Naive thymus-derived CD8-positive, alpha-beta T cell (primary cell): Measurements from ENCODE around the gene FBXW12. TPM values are rescaled to one million over a fixed set of nuclear protein-coding genes. Genes with fewer than 3 reads are reported as not detected.
A peak's percentile ranks its signal among the peaks of the same experiment; 100 is the strongest.

ENCODE experiments used
- ATAC-seq, 2 donors: fragments of 150-1000 bp; cut with Tn5 transposase in 1 of 2; sonication (Bioruptor Pico), chemical (Tn5 transposase) in 1 of 2; 1 replicate in 1 of 2; 2 replicates in 1 of 2; pipeline ENCODE4 v1.10.0; 2021; ENCODE audit warnings: mild to moderate bottlenecking in 2 of 2, moderate library complexity in 2 of 2
- POLR2A ChIA-PET: fragments of 350-600 bp; sonication (Branson Sonifier 250); formaldehyde crosslinking; loops from one replicate; lab custom pipeline; 2021; ENCODE audit warnings: antibody characterized with exemption; lab: Charles Lee
- DNase-seq, 10 donors: peaks; one replicate each; pipeline versions ENCODE4 v3.0.0 to v3.0.0-alpha.2; 2020 to 2022
- H3K27ac Mint-ChIP-seq, 10 donors: one replicate each; pipeline ENCODE4 v1.8.0; 2020 to 2022; ENCODE audit warnings: mild to moderate bottlenecking in 10 of 10, mixed read lengths in 10 of 10, moderate library complexity in 4 of 10, inconsistent platforms in 1 of 10
- H3K27me3 Mint-ChIP-seq, 5 donors: one replicate each; pipeline ENCODE4 v1.8.0; 2021 to 2022; ENCODE audit warnings: mixed read lengths in 5 of 5
- H3K36me3 Mint-ChIP-seq, 3 donors: one replicate each; pipeline ENCODE4 v1.8.0; 2020 to 2022; ENCODE audit warnings: mixed read lengths in 3 of 3, mild to moderate bottlenecking in 2 of 3, inconsistent platforms in 1 of 3
- H3K4me1 Mint-ChIP-seq, 4 donors: one replicate each; pipeline ENCODE4 v1.8.0; 2021 to 2022; ENCODE audit warnings: mixed read lengths in 4 of 4
- H3K4me3 Mint-ChIP-seq, 10 donors: one replicate each; pipeline ENCODE4 v1.8.0; 2020 to 2022; ENCODE audit warnings: mild to moderate bottlenecking in 10 of 10, mixed read lengths in 10 of 10, moderate library complexity in 6 of 10, inconsistent platforms in 1 of 10
- H3K9me3 Mint-ChIP-seq, 9 donors: one replicate each; pipeline ENCODE4 v1.8.0; 2020 to 2022; ENCODE audit warnings: mixed read lengths in 9 of 9, mild to moderate bottlenecking in 3 of 9, inconsistent platforms in 1 of 9, moderate library complexity in 1 of 9
- polyA plus RNA-seq, 3 donors: library from polyadenylated mRNA; unstranded; fragments of 300-500 nt; fragmentation: Illumina TruSeq; gene quantifications; one replicate each; pipeline ENCODE4 v1.2.3, GENCODE V29; 2021
- total RNA-seq, 8 experiments: library from RNA in 2 of 8; stranded (reverse) in 2 of 8; gene quantifications; one replicate each; pipeline ENCODE4 v1.2.3 and lab custom pipeline; 2021 to 2026

Gene FBXW12
- total and polyA plus RNA-seq, 5 experiments from 2014 or later, result not detected

DNA sequence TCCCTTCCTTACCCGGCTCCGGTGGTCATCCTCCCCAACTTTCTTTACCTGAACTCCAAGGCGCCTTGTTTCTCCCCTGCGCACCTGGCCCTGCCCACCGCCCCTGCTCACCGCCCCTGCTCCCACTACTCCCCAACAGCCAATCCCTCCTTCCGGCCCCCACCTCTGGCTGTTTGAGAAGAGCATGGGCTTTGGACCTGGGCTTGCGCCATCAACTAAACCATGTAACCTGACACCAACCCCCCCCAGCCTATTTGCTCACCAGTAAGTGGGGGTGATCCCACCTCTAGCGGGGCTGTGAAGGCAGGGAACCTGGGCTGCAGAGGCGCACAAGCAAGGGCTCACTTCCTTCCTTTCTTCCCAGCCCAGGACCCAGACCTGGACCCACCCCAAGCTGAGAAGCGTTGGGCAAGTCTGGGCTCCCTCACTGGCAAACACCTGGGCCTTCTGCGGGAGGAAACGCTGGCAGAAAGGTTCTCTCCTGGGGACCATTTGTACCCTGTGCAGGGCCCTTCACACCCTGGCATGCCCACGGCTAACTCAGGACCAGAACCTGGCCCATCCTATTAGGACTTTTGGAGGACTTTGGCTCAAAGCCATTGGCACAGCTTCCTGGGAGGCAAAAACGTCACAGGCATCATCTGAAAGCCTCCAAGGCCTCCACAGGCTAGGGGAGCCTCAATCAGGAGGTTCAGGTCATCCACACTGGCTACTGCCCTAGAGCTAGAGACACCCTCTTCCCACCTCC lies 58.1 kb downstream of the FBXW12 start, which contains the start of gene PLXNB1:
PLXNB1 (minus strand) TSS at position 127 of the 748 bp plus-strand sequence. CDS start 5,475 bp downstream, outside the sequence.
- Mint-ChIP-seq H3K27ac (peak within 1 kb of the TSS in 8 of 10 donors; percentile 19 to 88 (median 54)), H3K4me1 (peaks cover 3 to 22% (median 14%) of the 10 kb centered on the region in 4 donors), H3K36me3 (peaks cover 0 to 8% (median 1%) of the 10 kb centered on the region in 3 donors), H3K4me3 (peak within 1 kb of the TSS; percentile 72 to 89 (median 84)), H3K9me3 (no peaks in the 10 kb centered on the region), H3K27me3 (peaks cover 0 to 2% (median 0%) of the 10 kb centered on the region in 5 donors)
- ATAC-seq (peak; percentile 23 to 31), DNase-seq (peak in 3 of 10 donors; percentile 11 to 61 (median 17))
- POLR2A ChIA-PET, result interaction anchor here (0.5 to 2.7 kb wide), 3 partner anchors 10 to 124 kb away, joined by 3 to 13 read pairs (median 3); partner anchors contain the start of genes ATRIP, CCDC51 and TMA7

DNA sequence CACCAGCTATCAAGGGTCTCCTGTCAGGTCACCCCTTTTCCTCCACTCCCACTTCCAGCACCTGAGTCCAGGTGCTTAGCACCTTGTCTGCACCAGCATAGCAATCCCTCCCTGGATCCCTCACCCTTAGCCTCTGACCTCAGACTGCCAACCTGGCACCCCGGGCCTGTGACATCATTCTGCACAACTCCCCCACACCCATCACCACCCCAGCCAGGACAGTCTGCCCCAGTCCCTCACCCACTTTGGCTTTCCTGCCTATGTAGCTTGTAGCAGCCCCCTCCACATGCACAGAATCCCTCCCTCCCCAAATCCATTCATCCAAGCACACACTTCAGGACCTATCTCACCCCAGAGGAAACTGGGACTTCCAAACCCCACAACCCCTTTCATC lies 58.7 kb downstream of the FBXW12 start:
- Mint-ChIP-seq H3K27ac (peak overlapping the region in 3 of 10 donors; percentile 19 to 42 (median 35)), H3K27me3 (peaks cover 0 to 2% (median 0%) of the 10 kb centered on the region in 5 donors), H3K36me3 (peaks cover 0 to 8% (median 1%) of the 10 kb centered on the region in 3 donors)

DNA sequence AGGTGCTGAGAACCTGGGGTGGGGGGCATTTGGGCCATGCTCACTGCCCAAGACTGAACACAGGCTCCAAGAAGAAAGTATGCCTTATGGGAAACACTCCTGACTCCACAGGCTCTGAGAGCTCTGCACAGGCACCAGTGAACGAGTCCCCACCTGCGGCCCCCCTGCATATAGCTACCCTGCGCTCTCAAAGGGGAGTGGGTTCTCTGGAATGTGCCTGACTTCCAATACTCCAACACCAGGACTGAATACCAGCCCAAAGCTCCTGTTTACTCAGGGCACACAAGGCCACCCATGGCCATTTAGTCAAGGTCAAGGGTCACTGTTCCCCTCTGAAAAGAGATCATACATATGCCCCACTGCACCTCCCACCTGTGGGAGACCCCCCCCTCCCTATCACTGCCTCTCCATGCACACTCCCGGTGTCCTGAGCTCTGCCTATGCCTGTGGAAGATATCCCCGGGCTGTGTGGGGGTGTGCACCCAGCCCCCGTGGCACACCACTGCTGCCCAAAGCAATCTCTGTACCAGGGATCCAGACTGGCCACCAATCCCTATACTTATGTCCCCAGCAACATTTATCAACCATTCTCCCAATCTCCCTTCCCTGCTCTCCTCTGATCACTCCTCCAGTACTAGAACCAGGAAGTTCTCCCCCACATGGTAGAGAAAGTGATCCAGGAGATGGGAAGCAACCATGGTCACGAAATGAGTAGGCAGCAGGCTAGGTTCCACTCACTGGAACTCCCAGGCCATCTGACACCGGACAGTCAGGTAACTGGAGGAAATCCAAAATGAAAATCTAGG lies 59.4 kb downstream of the FBXW12 start:
- H3K36me3 Mint-ChIP-seq, result peaks cover 0 to 8% (median 1%) of the 10 kb centered on the region in 3 donors
- H3K4me3 Mint-ChIP-seq, result peak overlapping the region; percentile 42 to 89 (median 84)
- DNase-seq (no peak), ATAC-seq (no peak)
- peaks cover 0 to 2% (median 0%) of the 10 kb centered on the region in 5 donors for H3K27me3 Mint-ChIP-seq
- peaks cover 6 to 22% (median 15%) of the 10 kb centered on the region in 4 donors for H3K4me1 Mint-ChIP-seq
- peak overlapping the region in 3 of 10 donors; percentile 35 to 62 (median 36) for H3K27ac Mint-ChIP-seq
- POLR2A ChIA-PET, result interaction anchor here (0.9 to 2.7 kb wide), 2 partner anchors 8 to 12 kb away, joined by 5 to 13 read pairs; partner anchors contain the start of genes CCDC51 and TMA7
- H3K9me3 Mint-ChIP-seq, result no peaks in the 10 kb centered on the region

More for the DNA sequence above, 58.7 kb downstream of the FBXW12 start:
- no peaks in the 10 kb centered on the region for H3K9me3 Mint-ChIP-seq
- ATAC-seq (no peak), DNase-seq (no peak)
- H3K4me1 Mint-ChIP-seq, result peaks cover 6 to 22% (median 15%) of the 10 kb centered on the region in 4 donors
- peak overlapping the region; percentile 72 to 89 (median 84) for H3K4me3 Mint-ChIP-seq
- POLR2A ChIA-PET, result interaction anchor here (0.5 to 2.7 kb wide), 4 partner anchors 9 to 124 kb away, joined by 3 to 13 read pairs (median 4); partner anchors contain the start of genes ATRIP, CCDC51 and TMA7

DNA sequence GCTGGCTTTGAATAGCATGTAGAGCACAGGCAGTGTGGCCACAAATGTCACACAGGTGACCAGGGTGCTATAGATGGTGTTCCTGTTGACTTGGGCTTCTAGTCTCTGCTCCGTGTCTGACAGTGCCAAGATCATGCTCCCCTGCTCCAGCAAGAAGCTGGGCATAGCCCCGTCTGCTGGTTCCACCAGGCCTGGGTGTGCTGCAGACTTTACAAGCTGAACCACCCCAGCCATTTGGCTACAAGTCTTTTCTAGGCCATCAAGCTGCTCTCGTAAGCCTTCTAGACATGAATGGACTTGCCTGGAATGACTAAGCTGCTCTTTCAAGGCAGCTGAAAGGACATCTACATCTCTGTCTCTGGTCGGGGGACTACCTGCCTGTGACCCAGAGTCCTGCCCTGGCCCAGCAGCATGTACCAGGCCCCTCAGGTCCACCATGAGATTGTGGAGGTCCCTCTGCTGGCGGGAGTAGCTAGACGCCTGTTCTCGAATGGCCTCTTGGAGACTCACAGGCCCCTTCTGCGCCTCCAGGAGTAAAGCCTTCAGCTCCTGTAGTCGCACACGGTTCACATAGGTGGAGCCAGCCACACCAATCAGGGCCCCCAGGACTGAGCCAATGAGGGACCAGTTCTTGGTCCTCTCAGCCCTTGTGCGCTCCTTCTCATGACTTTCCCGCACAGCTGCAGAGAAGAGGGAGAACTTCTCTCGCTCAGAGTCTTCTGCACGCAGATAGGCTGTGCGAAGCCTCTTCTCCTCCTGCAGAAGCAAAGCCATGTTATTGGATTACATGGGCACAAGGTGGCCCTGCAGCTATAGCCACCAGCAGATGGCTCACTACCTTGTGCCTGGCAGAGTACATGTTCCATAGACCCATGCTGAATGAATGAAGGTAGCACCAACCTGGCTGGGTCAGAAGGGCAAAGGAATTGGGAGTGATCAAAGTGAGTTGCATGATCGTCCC lies 60.7 kb downstream of the FBXW12 start:
- Mint-ChIP-seq H3K27ac (no peak overlapping the region), H3K9me3 (no peaks in the 10 kb centered on the region), H3K4me3 (peak overlapping the region in 1 of 10 donors; percentile 50), H3K36me3 (peaks cover 0 to 8% (median 1%) of the 10 kb centered on the region in 3 donors), H3K27me3 (peaks cover 0 to 2% (median 0%) of the 10 kb centered on the region in 5 donors), H3K4me1 (peaks cover 6 to 22% (median 16%) of the 10 kb centered on the region in 4 donors)
- POLR2A ChIA-PET, result no interaction called here
- ATAC-seq (no peak), DNase-seq (peak in 1 of 10 donors; percentile 41)

DNA sequence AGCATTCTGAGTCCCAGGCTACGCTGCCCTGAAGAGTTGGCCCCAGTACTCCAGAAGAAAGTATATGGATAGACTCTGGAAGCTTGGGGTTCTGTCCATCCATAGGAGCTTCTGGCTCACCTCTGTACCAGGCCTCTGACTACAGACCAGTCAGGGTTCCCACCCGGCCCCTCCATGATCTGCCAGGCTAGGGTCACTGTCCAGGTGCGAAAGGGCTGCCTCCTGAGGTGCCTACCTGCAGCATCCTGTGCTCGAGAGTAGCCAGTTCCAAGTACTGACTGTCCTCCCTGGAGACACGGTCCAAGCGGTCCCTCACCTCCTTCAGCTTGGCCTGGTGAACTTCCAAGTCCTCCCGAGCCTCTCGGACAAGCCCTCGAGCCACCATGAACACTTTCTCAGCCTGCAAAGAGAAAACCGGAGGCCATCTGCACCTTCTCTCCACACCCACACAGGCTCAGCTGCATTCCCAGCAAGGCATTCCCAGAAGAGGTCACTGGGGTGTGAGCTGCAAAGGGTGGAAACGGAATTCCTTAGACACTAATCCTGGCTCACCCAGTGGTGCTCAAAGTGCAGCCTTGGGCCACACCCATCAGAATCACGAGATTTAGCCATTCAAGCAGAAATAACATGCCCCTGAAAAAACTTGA lies 61.6 kb downstream of the FBXW12 start:
- Mint-ChIP-seq H3K36me3 (peaks cover 0 to 8% (median 1%) of the 10 kb centered on the region in 3 donors), H3K27ac (peak overlapping the region in 1 of 10 donors; percentile 17), H3K4me1 (peaks cover 9 to 23% (median 23%) of the 10 kb centered on the region in 4 donors), H3K9me3 (no peaks in the 10 kb centered on the region), H3K4me3 (no peak overlapping the region), H3K27me3 (peaks cover 0 to 2% (median 0%) of the 10 kb centered on the region in 5 donors)
- DNase-seq (peak in 1 of 10 donors; percentile 41), ATAC-seq (no peak)
- POLR2A ChIA-PET, result interaction anchor here (1.1 to 1.3 kb wide), 3 partner anchors 13 to 160 kb away, joined by 3 to 5 read pairs (median 4); partner anchors contain the start of gene ATRIP

DNA sequence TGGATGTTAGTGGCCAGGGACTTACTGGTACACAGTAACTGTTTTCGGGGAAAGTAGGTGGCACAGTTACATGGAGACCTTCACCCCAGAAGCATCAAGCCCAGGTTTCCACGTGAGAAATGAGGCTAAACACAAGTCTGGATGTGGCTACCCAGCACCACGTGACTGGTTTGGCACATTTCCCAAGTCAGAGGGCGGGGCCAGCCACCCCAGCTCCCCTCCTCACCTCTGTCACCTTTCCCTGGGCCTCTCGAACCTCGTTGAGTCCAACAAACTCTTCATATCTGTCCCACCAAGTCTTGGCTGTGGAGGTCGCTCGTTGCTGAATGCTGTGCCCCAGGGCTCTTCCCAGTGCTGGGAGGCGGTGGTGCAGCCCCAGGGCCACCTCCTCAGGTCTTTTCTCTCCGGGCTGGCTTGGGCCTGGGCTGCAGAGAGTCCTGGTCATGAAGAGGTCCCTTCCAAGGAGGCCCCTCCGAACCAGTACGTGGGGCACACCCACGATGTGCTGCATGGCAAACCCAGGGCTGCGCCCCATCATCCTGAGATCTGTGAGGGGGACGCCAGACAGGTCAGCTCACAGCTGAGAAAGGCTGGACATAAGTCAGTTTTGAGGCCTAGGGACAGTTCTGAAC lies 62.7 kb downstream of the FBXW12 start:
- peak overlapping the region in 2 of 10 donors; percentile 20 to 21 for H3K27ac Mint-ChIP-seq
- peak in 1 of 10 donors; percentile 61 for DNase-seq

DNA sequence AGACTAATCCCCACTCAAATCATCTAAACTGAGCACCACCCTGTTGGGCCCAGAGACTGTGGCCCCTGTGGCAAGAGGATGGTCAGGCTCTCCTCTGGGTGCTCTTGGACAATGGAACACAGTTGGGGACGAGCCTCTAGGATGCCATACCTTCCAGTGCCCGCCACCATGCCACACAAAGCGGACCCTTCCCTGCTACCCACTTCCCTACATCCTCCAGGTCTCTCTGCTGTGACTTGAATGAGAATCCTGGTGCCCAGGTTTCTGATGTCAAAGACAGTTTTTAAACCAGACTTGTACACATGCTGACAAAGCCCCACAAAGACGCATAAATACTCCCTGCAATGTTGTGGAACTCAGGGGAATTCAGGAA lies 63.2 kb downstream of the FBXW12 start:
- Mint-ChIP-seq H3K4me1 (peaks cover 15 to 35% (median 32%) of the 10 kb centered on the region in 4 donors), H3K27ac (peak overlapping the region in 2 of 10 donors; percentile 18 to 20), H3K27me3 (no peaks in the 10 kb centered on the region), H3K4me3 (no peak overlapping the region), H3K36me3 (peaks cover 0 to 10% (median 1%) of the 10 kb centered on the region in 3 donors), H3K9me3 (no peaks in the 10 kb centered on the region)
- ATAC-seq (no peak), DNase-seq (peak in 1 of 10 donors; percentile 26)
- POLR2A ChIA-PET, result interaction anchor here (1.1 to 2.8 kb wide), 6 partner anchors 11 to 73 kb away, joined by 3 to 13 read pairs (median 10); partner anchors contain the start of genes ATRIP and SHISA5

More for the DNA sequence above, 62.7 kb downstream of the FBXW12 start:
- peaks cover 0 to 8% (median 1%) of the 10 kb centered on the region in 3 donors for H3K36me3 Mint-ChIP-seq
- no peak for ATAC-seq
- POLR2A ChIA-PET, result interaction anchor here (1.1 to 1.3 kb wide), 3 partner anchors 12 to 161 kb away, joined by 3 to 5 read pairs (median 4); partner anchors contain the start of gene ATRIP
- H3K4me3 Mint-ChIP-seq, result no peak overlapping the region
- peaks cover 0 to 2% (median 0%) of the 10 kb centered on the region in 5 donors for H3K27me3 Mint-ChIP-seq
- no peaks in the 10 kb centered on the region for H3K9me3 Mint-ChIP-seq
- peaks cover 13 to 33% (median 31%) of the 10 kb centered on the region in 4 donors for H3K4me1 Mint-ChIP-seq

DNA sequence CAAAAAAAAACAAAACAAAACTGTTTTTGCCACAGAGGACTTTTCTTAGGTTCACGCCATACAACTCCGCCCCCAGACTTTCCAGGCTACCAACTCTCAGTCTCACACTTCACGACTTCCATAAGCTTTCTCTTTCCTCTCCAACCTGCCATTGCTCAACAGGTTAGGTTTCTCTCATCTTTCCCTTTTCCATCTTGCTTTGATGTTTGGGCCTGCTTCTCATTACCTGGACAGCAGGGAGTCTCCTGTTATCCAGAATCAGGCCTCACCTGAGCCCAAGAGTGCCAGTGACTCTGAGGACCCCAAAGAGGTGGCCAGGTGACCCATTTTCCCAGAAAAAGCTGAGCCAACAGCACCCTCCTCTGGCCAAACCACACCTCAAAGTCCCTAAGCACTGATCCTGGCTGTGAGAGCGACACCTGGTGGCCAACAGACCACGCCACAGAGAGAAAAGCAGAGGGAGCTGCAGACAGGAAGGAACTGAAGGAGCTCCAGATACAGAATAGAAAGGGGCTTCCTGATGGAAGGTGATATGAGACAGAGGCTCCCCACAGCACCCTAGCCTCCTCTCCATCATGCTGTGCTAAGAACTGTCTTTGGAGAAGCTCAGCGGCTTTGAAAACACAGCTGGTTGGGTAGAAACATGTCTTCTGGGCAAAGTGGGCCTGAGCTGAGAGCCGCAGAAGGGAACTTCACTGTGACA lies 63.9 kb downstream of the FBXW12 start:
- Mint-ChIP-seq H3K4me1 (peaks cover 15 to 38% (median 29%) of the 10 kb centered on the region in 4 donors), H3K36me3 (peaks cover 0 to 15% (median 1%) of the 10 kb centered on the region in 3 donors), H3K4me3 (no peak overlapping the region), H3K27ac (no peak overlapping the region), H3K27me3 (no peaks in the 10 kb centered on the region), H3K9me3 (no peaks in the 10 kb centered on the region)
- ATAC-seq, result peak; percentile 34 to 39
- POLR2A ChIA-PET, result interaction anchor here (0.5 to 2.8 kb wide), 14 partner anchors 10 to 176 kb away, joined by 3 to 13 read pairs (median 6); partner anchors contain the start of genes ATRIP and SHISA5
- DNase-seq, result peak; percentile 75 to 92 (median 84)

DNA sequence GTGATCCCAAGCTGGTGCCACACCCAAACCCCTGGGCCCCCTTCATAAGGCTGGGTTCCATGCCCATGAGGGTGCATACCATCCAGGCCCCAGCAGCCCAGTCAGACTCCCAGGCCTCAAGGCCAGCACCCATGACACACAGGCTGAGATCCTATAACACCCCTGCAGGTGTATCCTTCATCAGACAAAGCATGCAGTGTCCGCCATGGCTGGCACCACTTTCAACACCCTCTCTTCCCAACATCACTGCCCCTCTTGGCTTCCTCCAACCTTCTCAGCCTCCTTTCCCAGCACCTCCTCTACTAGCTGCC lies 64.4 kb downstream of the FBXW12 start:
- no peak for DNase-seq
- POLR2A ChIA-PET, result interaction anchor here (0.5 to 2.8 kb wide), 13 partner anchors 10 to 176 kb away, joined by 3 to 13 read pairs (median 6); partner anchors contain the start of genes ATRIP and SHISA5
- H3K27ac Mint-ChIP-seq, result no peak overlapping the region

More for the DNA sequence above, 64.4 kb downstream of the FBXW12 start:
- H3K36me3 Mint-ChIP-seq, result peaks cover 0 to 20% (median 1%) of the 10 kb centered on the region in 3 donors
- no peaks in the 10 kb centered on the region for H3K27me3 Mint-ChIP-seq
- H3K4me1 Mint-ChIP-seq, result peaks cover 15 to 41% (median 33%) of the 10 kb centered on the region in 4 donors
- H3K9me3 Mint-ChIP-seq, result no peaks in the 10 kb centered on the region
- ATAC-seq, result no peak
- H3K4me3 Mint-ChIP-seq, result no peak overlapping the region
